KBM-7 (cell line): ENCODE results near the gene PLA2G3.

Experiments used
- DNase-seq: peaks from one replicate; pipeline ENCODE4 v3.0.0-alpha.2; 2015
- in situ Hi-C: fragments of 300-500 bp; cut with MboI; formaldehyde crosslinking; loops from 2 replicates; pipeline ENCODE4 v1.14.3; 2020; ENCODE audit warnings: low sequenced_read_pairs, low pct_unique_long_range_greater_than_20kb, mixed read lengths

The PLA2G3 gene

DNA sequence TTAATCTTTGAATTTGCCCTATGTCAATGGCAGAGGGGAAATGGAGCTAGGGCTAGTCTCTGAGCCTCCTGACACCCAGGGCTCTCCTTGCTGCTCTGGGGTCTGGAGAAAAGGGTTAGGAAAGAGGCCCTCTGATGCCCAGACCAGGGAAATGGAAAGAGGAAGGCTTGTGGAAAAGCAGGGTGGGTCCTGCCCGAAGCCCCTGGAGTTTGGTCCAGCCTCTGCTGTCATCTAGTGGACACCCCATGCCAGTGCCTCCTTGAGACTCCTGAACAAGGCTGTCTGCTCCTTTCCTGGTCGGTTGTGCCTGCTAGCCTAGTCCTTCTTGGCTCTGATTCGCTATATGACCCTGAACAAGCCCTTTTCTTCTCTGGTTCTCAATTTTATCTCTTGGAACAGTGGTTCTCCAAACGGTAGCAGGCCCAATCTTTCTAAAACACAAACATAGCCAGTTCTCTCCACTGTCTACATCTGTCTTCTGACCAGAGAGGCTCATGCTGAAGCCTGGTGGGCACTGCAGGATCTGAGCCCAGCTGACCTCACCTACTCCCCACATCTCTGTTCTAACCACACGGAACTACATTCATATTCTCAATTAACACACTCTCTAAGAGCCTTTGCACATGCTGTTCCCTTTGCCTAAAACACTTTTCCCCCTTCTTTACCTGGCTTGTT lies 8.8 kb upstream of the PLA2G3 start:
- peak; percentile 79 for DNase-seq
- in situ Hi-C loops: no loop called here

DNA sequence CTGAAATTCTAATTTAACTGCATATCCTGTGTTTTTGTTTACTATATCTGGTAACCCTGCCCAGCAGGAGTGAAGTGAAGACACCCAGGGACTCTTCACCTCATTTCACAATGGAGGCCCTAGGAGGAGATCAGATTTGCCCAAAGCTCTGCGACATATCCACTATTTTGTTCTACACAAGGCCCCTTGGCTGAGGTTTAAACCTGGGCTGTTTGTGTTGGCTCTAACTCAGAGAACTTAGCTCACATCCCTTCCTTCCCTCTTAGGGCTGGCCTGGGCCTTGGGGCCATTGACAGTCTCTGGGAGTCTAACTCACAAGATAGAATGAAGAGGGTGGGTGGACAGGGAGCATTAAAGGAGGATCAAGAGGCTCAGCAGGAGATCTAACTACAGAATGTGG lies 8.2 kb upstream of the PLA2G3 start:
- in situ Hi-C loops: no loop called here
- DNase-seq: no peak

DNA sequence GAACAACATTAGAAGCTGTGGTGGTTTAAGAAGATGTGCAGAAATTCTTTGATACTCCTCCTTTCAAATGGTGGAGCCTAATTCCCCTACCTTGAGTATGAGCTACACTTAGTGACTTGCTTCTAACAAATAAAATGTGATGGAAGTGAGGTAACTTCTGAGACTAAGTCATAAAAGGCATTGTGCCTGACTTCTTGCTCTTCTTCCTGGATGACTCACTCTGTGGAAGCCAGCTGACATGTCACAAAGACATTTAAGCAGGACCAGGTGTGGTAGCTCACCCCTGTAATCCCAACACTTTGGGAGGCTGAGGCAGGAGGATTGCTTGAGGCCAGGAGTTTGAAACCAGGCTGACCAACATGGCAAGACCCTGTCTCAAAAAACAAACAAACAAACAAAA lies 3.9 kb upstream of the PLA2G3 start:
- no peak for DNase-seq
- in situ Hi-C loops: no loop called here

DNA sequence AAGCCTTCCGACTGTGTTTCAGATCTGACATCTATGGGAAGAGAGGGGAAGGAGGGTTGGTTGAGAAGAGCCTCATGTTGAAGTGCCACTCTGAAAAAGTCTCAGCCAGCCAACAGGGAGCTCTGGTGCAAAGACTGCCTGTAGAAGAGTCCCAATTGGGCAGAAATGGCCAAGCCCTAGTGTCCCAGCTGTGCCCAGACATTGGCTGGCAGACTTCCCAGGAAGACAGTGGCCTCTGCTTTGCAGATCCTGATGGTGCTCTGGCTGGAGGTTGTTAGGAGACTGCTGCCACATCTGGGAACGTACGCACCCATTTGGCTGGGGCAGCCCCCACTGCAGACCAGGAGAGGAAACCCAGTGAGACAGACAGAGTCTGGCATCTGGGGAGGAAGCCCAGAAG lies 3.2 kb upstream of the PLA2G3 start:
- in situ Hi-C loops: no loop called here
- no peak for DNase-seq

DNA sequence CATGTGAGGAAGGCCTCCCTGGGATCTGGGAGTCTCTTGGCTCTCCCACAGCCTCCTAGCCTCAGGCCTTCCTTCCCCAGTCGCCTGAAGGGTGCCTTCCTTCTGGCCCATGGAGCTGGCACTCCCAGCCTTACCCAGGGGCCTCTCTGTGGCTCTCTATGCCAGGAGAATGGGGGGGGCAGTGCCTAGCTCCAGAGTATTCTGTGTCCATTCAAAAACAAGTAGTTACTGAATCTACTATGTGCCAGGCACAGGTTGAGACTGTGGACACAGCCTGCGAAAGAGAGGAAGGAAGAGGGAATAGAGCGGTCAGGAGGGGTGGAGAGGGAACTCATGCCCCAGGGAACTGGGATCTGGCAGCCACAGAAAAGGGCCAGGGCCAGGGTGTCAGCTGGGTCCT lies 2.7 kb upstream of the PLA2G3 start:
- DNase-seq: no peak
- in situ Hi-C loops: no loop called here

DNA sequence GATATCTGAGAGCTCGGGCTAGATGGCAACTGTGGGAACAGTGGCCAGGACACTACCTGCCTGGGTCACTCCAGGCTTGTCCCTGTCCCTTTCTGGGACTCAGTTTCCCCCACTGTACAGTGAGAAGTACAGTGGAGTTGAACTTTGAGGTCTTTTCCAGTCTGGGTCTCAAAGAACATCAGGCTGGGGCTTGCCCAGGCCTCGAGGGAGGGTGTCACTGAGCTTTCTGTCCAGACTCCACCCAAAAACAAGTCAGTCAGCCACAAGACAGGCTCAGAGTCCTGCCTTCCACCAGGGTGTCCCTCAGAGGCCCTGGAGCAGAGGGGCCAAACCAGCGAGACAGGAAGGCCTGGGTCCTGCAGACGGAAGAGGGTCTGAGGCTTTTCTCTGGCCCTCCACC lies 2.0 kb upstream of the PLA2G3 start:
- in situ Hi-C loops: no loop called here

DNA sequence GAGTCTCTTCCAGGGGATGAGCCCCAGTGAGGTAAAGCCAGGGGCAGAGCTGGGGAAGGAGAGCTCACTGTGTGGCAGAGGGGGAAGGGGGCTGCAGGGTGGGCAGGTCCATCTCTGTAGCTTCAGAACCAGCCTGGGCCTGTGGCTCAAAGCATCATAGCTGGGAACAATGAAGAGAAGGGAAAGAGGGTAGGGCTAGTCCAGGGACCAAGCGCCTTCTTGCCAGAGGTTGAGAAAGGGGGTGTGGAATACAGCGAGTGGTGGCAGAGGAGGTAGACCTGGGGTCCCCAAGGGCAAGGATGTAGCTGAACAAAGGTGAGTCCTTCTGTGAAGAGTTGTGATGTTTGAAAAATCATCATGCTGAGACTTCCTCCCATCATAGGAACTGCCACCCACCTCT lies 1.2 kb upstream of the PLA2G3 start:
- DNase-seq: no peak
- in situ Hi-C loops: no loop called here

More for the DNA sequence above, 2.0 kb upstream of the PLA2G3 start:
- DNase-seq: no peak

DNA sequence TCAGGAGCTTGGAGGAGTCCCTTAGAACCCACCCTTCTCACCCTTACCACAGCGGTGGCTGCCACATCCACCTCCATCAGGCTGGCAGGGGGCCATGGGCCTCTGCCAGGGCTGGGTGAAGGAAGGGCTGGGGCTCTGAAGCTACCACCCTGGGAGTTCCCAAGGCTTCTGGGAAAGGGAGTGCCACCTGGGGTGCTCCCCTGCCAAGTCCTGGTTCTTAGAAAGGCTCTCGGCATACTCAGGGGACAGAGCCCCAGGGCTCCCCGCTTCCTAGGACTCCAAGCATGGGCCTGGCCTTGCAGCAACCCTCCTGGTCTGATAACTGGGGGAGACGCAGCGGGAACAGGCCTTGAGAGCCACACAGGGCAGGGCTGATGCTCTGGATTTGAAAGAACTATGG lies 438 bp upstream of the PLA2G3 start:
- in situ Hi-C loops: no loop called here
- no peak for DNase-seq

DNA sequence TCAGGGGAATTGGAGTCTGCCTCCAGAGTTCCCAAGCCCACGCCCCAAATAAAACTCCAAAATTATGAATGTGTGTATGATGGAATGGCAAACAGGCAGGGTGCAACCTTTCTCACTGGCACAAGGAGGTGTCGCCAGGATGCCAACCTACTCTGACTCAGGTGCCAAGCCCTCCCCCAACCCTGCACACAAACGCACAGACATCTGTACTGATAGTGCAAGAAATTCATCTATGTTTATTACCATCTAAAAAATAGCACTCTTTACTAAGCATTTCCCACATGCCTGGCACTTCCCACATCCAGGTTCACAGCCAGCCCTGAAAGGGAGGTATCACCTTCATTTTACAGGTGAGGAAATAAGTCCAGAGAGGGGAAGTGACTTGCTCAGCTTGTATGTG lies 1.2 kb downstream of the PLA2G3 start:
- DNase-seq: no peak
- in situ Hi-C loops: no loop called here

DNA sequence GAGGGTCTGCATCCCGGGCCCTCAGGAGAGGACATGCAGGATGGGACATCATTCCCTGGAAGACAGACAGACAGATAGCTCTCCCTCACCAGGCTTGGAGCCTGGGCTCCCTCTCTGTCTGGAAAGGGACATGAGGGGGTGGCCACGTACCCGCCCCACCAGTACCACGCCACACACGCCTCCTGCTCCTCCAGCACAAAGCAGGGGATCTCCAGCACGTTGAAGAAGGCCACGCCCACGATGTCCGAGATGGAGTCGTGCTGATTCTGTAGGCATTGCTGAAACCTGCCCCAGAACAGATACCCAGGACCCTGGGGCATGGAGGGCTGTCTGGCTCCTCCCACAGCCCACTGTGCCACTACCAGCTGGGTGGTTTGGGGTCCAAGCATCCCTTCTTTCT lies 2.2 kb downstream of the PLA2G3 start:
- DNase-seq: no peak
- in situ Hi-C loops: no loop called here

DNA sequence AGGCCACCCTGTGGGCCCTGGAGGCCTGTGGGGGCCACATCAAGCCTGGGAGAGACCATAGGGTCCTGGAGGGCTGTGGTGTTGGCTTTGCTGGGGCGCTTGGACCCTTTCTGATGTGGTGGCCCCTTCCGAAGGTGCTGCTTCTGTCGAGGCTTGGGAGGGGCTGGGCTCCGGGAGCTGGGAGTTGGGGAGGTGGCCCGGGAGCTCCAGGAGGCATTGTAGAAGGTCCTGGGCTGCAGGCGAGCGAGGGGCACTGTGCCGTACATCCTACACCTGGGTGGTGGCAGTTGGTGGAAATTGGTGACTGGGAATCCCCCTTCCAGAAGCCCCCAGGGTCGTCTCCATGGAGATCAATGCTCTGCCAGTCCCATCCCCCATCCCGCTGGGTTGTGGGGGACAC lies 2.6 kb downstream of the PLA2G3 start:
- in situ Hi-C loops: no loop called here
- DNase-seq: no peak

DNA sequence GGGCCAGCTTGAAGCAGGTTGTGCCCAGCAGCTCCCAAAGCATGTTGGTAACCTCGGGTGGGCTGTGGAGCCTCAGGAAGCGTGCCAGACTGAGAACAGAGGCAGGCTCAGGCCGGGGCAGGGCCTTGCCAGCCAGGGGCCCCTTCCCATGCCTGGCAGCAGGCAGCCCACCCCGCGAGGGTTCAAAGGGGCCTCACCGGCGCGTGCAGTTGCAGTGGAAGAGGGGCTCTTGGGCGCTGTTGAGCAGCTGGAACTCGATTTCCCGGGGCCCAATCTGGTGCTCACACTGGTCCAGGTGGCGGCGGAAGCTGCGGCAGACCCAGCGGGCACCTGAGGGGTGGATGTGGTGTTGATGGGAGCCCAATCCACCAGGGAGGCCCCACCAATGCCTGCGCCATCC lies 3.6 kb downstream of the PLA2G3 start:
- in situ Hi-C loops: no loop called here
- no peak for DNase-seq

DNA sequence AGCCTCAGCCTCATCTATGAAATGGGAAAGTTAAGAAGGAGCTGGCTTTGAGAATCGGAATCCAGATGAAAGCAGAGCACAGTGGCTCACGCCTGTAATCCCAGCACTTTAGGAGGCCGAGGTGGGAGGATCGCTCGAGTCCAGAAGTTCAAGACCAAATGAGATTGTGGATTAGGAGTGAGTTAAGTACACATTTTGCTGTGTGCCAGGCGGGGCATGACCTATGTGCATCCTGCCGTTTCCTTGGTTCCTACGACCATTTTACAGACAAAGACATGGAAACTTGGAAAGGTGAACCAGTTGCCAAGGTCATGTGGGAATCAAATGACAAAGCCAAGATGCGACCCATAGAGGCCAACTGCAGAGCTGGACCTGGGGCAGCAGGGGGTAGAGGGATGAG lies 4.2 kb downstream of the PLA2G3 start:
- DNase-seq: no peak
- in situ Hi-C loops: no loop called here

DNA sequence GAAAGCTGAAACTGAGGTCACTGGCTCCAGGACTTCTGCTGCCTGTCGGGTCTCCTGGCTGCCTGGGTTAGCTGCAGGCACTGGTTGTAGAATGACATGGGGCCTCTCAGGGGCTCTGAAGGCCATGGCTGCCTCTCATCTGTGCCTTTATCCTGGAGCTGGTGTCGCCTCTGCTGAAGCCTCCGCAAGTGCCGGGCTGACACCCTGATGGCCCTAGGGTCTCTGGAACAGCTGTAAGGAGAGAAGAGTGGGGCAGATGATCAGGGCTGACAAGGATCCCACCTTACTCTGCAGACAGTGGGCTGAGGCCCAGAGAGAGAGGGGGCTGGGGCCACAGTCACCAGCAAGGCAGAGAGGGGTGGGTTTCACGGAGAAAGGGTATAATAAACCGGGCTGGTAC lies 4.6 kb downstream of the PLA2G3 start:
- in situ Hi-C loops: no loop called here
- DNase-seq: no peak

DNA sequence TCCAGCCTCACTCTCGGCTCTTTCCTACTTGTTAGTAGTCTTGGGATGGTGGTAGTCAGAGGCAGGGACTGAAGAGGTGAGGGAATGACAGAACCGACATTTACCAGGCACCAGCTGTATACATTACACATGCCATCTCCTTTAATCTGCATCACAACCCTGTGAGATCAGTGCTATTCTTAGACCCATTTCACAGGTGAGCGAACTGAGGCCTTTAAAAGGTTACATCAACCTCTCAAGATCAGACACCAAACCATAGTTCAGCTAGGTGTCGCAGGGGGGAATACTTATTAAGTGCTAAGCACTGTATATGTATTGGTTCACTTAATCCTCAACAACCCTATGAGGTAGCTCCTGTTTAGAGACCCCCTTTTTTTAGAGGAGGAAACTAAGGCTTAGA lies 5.6 kb downstream of the PLA2G3 start:
- in situ Hi-C loops: no loop called here
- DNase-seq: no peak

DNA sequence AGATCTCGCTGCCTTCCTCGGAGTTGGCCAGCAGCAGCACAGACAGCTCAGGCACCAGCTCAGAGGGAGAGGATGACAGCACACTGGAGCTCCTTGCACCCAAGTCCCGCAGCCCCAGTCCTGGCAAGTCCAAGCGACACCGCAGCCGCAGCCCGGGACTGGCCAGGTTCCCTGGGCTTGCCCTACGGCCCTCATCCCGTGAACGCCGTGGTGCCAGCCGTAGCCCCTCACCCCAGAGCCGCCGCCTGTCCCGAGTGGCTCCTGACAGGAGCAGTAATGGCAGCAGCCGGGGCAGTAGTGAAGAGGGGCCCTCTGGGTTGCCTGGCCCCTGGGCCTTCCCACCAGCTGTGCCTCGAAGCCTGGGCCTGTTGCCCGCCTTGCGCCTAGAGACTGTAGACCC lies 6.4 kb downstream of the PLA2G3 start:
- in situ Hi-C loops: no loop called here
- DNase-seq: no peak

DNA sequence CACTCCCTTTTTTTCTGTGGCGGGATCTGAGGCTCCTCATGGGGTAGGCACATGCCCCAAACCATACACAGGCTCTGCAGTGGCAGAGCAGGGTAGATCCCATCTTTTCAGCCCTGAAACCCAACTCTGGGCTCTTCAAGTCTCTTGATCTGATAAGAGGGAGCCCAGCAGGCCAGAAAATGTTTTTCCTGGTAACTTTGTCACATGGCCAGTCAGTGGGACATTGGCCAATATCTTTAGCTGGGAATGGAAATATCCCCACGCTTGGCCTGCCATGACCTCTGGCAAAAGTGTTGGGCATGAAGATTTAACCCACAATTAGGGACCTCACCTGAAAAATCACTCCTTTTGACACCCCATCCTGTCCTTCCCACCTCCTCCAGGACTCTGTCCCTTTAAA lies 9.4 kb downstream of the PLA2G3 start:
- DNase-seq: no peak
- in situ Hi-C loops: no loop called here

DNA sequence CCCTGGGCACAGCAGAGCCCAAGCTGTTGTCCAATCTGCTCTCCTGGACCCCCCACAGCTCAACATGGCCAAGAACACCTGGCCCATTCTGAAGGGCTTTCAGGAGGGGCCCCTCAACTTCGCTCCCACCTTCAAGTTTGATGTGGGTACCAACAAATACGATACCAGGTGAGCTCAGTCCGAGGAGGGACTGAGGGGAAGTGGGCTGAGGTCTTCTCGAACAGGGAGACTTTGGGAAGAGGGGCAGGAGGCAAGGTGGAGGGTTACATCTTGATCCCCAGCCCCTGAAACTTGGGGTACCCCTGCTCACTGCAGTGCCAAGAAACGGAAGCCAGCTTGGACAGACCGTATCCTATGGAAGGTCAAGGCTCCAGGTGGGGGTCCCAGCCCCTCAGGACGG lies 12.2 kb downstream of the PLA2G3 start:
- no peak for DNase-seq
- in situ Hi-C loops: no loop called here

DNA sequence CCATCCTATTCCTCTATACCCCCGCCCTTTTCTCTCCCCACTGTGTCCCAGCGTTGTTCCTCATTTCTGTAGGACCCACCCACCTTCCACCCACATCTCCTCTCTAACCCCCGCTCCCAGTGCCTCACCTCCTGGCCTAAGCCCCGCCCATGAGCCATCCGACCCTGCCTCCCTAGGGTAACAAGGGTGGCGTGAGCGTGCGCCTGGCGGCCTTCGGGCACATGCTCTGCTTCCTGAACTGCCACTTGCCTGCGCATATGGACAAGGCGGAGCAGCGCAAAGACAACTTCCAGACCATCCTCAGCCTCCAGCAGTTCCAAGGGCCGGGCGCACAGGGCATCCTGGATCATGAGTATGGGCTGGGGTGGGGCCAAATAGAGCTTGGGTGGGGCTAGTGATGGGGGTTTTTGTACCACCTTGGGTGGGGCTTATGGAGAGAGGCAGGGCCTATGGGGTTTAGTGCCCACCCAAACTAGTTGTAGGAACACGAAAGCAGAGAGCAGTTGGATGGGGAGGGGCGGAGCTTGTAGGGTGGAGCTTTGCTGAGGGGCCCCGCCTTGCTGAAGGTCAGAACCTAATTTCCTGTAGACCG lies 13.0 kb downstream of the PLA2G3 start:
- peak; percentile 11 for DNase-seq
- in situ Hi-C loops: no loop called here

DNA sequence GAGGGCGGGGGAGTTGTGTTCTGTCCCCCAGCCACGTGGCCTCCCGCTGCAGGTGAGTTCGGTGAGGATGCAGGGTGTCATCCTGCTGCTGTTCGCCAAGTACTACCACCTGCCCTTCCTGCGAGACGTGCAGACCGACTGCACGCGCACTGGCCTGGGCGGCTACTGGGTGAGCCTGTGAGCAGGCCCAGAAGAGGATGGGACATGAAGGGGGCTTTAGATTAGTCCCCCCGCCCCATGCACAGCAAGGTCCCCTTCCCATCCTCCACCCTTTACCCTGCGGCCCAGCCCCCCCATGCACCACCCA lies 13.5 kb downstream of the PLA2G3 start:
- in situ Hi-C loops: no loop called here

DNA sequence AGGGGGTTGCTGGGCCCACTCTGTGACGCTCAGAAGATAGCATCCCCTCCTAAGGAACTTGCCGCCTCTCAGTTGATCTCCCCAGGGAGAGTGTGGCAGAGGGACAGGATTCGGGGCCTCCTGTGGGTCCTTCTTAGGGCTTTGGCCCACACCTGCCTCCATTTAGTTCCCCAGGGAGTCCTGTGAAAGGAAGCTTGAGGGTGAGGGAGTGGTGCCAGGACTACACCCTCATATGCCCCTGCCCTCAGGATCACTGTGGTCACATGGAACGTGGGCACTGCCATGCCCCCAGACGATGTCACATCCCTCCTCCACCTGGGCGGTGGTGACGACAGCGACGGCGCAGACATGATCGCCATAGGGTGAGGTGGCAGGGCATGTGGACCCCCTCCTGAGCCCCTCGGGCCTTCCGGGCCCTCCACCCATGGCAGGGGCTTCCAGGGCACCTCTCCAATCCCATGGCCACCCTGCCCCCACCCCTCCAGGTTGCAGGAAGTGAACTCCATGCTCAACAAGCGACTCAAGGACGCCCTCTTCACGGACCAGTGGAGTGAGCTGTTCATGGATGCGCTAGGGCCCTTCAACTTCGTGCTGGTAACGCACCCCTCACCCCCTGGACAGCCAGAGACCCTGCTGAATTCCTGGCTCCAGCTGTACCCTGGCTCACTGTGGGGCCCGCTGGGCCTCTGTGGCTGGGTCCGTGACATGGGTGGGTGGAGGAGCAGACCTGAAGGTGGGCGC lies 14.0 kb downstream of the PLA2G3 start:
- in situ Hi-C loops: no loop called here
- no peak for DNase-seq

More for the DNA sequence above, 13.5 kb downstream of the PLA2G3 start:
- DNase-seq: no peak
